RWPE2 (cell line): ENCODE measurements around the gene CALR.
"Not testable (repeated sequence)": the region's sequence is repeated elsewhere in the genome, so short reads cannot be mapped to it uniquely, and the experiment has no call there.

Source experiments
- ATAC-seq: fragments of 200-7000 bp; cut with Tn5 transposase; 3 replicates; pipeline ENCODE4 v1.9.1; 2021; ENCODE audit warnings: low read depth
- DNase-seq: peaks from one replicate; pipeline ENCODE4 v3.0.0-alpha.2; 2020; ENCODE audit warnings: low spot score
- H3K27ac ChIP-seq: fragments of 450-650 bp; 2 replicates; pipeline ENCODE4 v1.5.1; 2017; ENCODE audit warnings: mild to moderate bottlenecking; ENCODE audit not compliant: poor library complexity, severe bottlenecking
- H3K27me3 ChIP-seq: fragments of 250-450 bp; sonication (Bioruptor Pico); 2 replicates; pipeline ENCODE4 v1.5.1; 2021; ENCODE audit warnings: mild to moderate bottlenecking, moderate library complexity; ENCODE audit not compliant: insufficient read depth, poor library complexity, severe bottlenecking
- H3K36me3 ChIP-seq: fragments of 250-450 bp; sonication (Bioruptor Pico); 2 replicates; pipeline ENCODE4 v1.5.1; 2020; ENCODE audit warnings: low read depth, mild to moderate bottlenecking, moderate library complexity
- H3K4me1 ChIP-seq: fragments of 250-450 bp; sonication (Bioruptor Pico); 2 replicates; pipeline ENCODE4 v1.5.1; 2021; ENCODE audit warnings: mild to moderate bottlenecking, moderate library complexity; ENCODE audit not compliant: insufficient read depth, poor library complexity, severe bottlenecking
- H3K4me3 ChIP-seq: fragments of 250-450 bp; sonication (Bioruptor Pico); 2 replicates; pipeline ENCODE4 v1.5.1; 2021; ENCODE audit warnings: mild to moderate bottlenecking, moderate library complexity; ENCODE audit not compliant: severe bottlenecking
- H3K9me3 ChIP-seq: fragments of 250-450 bp; sonication (Bioruptor Pico); 2 replicates; pipeline ENCODE4 v1.5.1; 2021; ENCODE audit warnings: mild to moderate bottlenecking, moderate library complexity; ENCODE audit not compliant: severe bottlenecking
- TF ChIP-seq, protein P1 (sequence below): fragments of 450-650 bp; IDR thresholded peaks from one replicate; pipeline ENCODE4 v1.5.1; 2017; ENCODE audit warnings: mild to moderate bottlenecking, moderate library complexity; ENCODE audit not compliant: poor library complexity, severe bottlenecking

Gene CALR

DNA sequence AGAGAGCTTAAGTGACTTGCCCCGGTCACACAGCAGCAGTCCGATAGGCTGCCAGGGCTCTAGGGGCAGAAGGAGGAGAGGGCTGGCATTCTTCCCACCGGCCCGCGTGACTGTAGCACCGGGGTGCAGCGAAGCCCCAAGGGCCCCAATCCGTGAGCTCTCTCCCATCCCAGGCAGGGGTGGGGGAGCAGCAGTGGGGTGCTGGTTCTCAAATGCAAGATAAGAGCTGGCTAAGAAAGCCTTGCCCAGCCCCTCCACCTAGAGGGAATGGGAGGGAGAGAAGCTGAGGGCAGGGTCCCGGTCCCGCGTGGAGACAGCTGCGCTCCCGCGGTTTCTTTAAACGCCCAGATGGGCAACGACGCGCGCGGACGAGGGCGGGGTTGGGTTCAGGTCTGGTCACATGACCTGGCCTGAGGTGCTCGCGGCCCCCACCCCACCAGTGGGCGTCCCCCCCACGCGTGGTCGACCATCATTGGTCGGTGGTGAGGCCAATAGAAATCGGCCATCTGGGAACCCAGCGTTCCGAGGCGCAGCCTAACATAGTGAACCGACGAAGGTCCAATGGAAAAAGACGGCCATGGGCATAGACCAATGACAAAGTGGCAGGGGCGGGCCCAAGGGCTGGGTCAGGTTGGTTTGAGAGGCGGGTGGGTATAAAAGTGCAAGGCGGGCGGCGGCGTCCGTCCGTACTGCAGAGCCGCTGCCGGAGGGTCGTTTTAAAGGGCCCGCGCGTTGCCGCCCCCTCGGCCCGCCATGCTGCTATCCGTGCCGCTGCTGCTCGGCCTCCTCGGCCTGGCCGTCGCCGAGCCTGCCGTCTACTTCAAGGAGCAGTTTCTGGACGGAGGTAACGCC is at the start of gene CALR:
Gene CALR, plus strand, starts transcription at position 683 of the 852 bp plus-strand sequence. Its CDS starts 71 bp downstream, at position 754.
- DNase-seq (peak; percentile 99), ATAC-seq (peak; percentile 92)
- Histone ChIP-seq H3K9me3 (no peaks in the 10 kb centered on the region), H3K36me3 (peaks cover 46% of the 10 kb centered on the region), H3K27ac (peak within 1 kb of the TSS; percentile 88), H3K27me3 (no peaks in the 10 kb centered on the region), H3K4me1 (peaks cover 18% of the 10 kb centered on the region), H3K4me3 (peak within 1 kb of the TSS; percentile 94)
- TF ChIP-seq, protein P1, sequence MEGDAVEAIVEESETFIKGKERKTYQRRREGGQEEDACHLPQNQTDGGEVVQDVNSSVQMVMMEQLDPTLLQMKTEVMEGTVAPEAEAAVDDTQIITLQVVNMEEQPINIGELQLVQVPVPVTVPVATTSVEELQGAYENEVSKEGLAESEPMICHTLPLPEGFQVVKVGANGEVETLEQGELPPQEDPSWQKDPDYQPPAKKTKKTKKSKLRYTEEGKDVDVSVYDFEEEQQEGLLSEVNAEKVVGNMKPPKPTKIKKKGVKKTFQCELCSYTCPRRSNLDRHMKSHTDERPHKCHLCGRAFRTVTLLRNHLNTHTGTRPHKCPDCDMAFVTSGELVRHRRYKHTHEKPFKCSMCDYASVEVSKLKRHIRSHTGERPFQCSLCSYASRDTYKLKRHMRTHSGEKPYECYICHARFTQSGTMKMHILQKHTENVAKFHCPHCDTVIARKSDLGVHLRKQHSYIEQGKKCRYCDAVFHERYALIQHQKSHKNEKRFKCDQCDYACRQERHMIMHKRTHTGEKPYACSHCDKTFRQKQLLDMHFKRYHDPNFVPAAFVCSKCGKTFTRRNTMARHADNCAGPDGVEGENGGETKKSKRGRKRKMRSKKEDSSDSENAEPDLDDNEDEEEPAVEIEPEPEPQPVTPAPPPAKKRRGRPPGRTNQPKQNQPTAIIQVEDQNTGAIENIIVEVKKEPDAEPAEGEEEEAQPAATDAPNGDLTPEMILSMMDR = no peak

DNA sequence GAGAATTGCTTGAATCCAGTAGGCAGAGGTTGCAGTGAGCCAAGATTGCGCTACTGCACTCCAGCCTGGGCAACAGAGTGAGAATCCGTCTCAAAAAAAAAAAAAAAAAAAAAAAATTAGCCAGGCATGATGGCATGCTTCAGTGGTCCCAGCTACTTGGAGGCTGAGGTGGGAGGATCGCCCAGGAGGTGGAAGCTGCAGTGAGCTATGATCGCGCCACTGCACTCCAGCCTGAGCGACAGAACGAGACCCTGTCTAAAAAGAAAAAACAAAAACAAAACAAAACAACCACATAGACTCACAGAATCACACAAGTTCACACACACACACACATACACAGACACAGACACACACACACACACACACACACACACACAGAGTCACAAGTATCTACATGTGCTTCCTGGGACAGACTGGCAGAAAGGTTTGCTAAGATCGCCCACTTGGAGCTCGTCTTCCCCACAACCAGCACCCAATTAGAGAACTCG is 48.1 kb upstream of the CALR start:
- DNase-seq, H3K36me3 ChIP-seq, H3K9me3 ChIP-seq, H3K27me3 ChIP-seq, ATAC-seq, H3K4me1 ChIP-seq, H3K27ac ChIP-seq: not testable (repeated sequence)
- H3K4me3 ChIP-seq = peak overlapping the region; percentile 59

DNA sequence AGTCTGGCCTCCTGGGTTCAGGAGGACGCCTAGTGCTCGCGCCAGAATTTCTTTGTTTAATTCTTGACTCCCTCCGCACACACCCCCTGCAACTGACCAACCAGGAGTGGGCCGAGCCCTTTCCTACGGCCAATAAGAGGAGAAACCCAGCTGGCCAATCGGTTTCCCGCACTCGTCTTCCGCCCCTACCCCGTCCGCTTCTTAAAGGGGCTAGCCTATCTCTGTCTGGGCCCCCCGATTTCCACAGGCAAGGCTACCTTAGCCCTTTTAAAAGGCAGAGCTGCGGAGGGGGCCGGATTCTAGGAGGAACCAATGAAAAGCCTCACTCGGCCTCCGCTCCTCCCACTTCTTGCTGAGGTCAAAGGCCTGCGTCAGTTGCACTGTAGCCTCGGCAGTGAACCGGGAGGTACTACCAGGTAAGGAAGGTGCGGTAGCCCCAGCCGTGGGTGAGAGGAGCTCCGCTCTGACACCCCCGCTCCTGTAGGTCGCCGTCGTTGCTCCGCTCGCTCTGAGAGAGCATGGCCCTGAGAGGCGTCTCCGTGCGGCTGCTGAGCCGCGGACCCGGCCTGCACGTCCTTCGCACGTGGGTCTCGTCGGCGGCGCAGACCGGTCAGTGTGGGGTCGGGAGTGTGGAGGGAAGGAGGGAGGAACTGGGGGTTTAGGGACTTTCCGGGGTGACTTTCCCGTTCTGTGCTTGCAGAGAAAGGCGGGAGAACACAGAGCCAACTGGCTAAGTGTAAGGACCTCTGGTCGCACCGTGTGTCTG is 47.4 kb upstream of the CALR start, which contains the start of gene GCDH:
Gene GCDH, plus strand, starts transcription at position 374 of the 766 bp plus-strand sequence. Its CDS starts 145 bp downstream, at position 519.
- DNase-seq (peak; percentile 99), ATAC-seq (peak; percentile 98)
- no peaks in the 10 kb centered on the region for H3K27me3 ChIP-seq
- TF ChIP-seq, protein P1 = no peak
- no peaks in the 10 kb centered on the region for H3K36me3 ChIP-seq
- H3K9me3 ChIP-seq = no peaks in the 10 kb centered on the region
- H3K4me3 ChIP-seq = peak within 1 kb of the TSS; percentile 59
- no peaks in the 10 kb centered on the region for H3K4me1 ChIP-seq
- H3K27ac ChIP-seq = no peak within 1 kb of the TSS

DNA sequence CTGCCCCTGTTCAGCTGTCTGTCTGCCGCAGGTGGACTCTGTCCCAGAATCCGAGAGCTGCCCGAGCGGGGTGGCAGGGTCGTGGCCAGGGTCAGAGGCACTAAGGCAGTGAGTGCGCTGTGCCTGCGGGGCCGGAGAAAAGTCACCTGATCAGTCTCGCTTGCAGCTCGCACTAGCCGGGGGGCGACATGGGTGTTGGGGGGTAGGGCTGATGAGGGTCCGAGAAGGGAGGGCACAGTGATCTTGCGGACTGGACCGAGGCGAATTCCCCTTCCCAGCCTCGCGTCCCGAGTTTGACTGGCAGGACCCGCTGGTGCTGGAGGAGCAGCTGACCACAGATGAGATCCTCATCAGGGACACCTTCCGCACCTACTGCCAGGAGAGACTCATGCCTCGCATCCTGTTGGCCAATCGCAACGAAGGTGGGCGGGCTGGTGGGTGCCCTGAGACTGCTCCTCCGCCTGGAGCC is 46.8 kb upstream of the CALR start:
- ATAC-seq = no peak
- DNase-seq = no peak
- Histone ChIP-seq H3K36me3 (no peaks in the 10 kb centered on the region), H3K4me3 (peak overlapping the region; percentile 59), H3K27me3 (no peaks in the 10 kb centered on the region), H3K27ac (no peak overlapping the region), H3K4me1 (no peaks in the 10 kb centered on the region), H3K9me3 (no peaks in the 10 kb centered on the region)
- TF ChIP-seq, protein P1 = no peak

DNA sequence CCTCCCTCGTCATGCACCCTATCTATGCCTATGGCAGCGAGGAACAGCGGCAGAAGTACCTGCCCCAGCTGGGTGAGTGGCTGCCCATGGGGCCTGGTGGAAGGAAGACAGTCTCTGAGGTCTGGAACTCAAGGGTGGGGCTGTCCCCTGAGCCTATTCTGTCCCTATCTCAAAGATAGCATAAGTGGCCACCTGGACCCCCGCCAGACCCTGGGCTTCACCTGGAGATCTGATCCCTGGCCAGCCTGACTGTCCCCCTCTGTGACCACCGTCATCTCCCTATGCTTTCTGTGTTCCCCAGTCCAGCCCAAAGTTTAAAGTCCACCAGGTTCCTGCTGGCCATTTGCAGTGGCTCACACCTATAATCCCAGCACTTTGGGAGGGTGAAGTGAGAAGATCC is 44.8 kb upstream of the CALR start:
- Histone ChIP-seq H3K27ac (no peak overlapping the region), H3K9me3 (no peaks in the 10 kb centered on the region), H3K4me1 (no peaks in the 10 kb centered on the region), H3K27me3 (no peaks in the 10 kb centered on the region), H3K4me3 (no peak overlapping the region), H3K36me3 (no peaks in the 10 kb centered on the region)
- TF ChIP-seq, protein P1 = no peak
- ATAC-seq (no peak), DNase-seq (no peak)
